Stimulated activated CD4-positive, alpha-beta T cell treated with anti-CD3 and anti-CD28 coated beads, Interleukin-1b, Interleukin-23, amount 100 ng/mL, for 4 hours (primary cell): ENCODE data around the gene PLAAT3.
"Not testable (repeated sequence)": the region's sequence is repeated elsewhere in the genome, so short reads cannot be mapped to it uniquely, and the experiment has no call there.

Source experiments
- DNase-seq, 2 donors: peaks; one replicate each; pipeline ENCODE4 v3.0.0-alpha.2; 2020; ENCODE audit warnings: low read depth in 2 of 2

PLAAT3 gene

DNA sequence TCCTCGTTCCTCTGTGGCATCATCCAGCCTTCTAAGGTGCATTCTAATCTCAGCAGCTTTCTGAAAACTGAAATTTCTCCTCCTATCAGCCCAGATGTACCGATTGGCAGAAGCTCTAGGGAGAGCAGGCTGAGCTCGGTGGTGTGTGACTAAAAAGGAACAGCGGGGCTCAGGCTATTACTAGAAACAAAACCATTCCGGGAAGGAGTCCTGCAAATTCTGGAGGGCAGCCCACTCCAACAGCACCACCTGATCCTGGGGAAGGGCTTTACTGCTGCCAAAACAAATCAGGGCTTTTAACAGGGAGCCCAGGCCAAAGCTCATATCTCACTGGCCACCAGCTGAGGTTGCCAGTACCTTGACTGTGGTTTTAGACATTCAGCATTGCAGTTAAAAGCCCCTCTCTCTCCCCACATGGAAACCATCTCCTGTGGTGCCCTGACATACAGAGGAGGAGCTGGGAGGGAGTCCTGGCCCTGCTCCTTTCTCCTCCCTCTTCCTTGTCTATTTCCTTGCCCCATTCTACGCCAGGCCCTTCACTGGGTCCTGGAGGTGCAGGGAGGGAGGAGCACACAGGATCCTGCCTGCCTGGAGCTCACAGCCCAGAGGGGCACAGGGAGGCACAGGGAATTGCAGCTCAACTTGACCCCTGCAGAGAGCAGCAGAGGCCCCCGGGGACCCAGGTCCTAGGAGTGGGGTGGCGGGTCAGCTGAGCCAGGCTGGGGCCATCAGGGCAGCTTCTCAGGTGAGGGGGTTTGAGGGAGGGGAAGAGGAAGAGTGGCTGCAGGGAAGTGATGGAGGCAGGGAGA lies 76.7 kb downstream of the PLAAT3 start:
- DNase-seq, result no peak

DNA sequence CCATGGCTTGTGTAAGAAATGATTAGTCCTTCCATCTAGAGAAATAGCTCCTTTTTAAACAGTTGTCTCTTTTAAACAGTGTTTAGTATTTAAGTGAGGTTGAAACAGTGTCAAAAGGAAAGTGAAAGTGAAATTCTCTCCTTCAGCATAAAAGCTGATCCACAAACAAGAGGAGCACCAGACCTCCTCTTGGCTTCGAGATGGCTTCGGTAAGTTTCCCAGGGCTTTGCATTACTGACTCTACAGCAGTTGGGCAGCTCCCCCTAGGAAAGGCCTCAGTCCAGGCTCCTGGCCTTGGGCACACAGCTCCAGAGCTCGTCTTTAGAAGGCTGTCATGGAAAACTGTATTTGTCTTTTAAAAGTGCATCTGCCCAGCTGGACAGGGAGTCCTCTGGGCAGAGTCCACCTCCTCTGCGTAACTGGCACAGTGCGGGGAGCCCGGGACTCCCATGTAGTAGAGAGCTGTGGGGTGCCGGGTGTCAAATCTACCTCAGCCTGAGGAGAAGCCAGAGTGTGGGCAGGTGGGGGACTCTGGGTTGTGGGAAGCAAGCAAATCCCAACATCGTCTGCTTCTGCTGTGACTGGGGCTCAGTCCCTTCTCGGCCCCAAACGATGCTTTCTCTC lies 77.5 kb downstream of the PLAAT3 start, which contains the start of gene PLAAT4:
Gene PLAAT4 (plus strand): TSS at position 140 of the 624 bp plus-strand sequence. CDS start 61 bp downstream, at position 201.
- DNase-seq, result peak; percentile 7 to 25

DNA sequence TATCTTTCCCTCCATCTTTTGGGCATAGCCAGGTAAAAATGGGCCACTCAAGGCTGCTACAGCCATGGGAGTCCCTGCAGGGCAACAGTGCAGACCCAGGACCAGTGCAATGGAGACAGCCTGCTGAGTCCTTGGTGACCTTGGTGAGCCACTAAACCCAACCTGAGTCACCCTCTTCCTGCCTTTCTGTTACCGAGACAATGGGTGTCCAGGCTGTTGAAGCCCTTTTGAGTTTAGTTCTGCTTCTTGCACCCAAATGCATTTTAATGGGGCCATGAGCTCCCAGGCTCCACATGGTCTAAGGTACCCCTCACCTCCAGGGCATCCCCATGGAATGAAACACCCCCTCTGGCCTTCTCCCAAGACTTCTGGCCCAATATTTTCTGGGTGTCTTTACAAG lies 78.5 kb downstream of the PLAAT3 start:
- DNase-seq, result no peak

DNA sequence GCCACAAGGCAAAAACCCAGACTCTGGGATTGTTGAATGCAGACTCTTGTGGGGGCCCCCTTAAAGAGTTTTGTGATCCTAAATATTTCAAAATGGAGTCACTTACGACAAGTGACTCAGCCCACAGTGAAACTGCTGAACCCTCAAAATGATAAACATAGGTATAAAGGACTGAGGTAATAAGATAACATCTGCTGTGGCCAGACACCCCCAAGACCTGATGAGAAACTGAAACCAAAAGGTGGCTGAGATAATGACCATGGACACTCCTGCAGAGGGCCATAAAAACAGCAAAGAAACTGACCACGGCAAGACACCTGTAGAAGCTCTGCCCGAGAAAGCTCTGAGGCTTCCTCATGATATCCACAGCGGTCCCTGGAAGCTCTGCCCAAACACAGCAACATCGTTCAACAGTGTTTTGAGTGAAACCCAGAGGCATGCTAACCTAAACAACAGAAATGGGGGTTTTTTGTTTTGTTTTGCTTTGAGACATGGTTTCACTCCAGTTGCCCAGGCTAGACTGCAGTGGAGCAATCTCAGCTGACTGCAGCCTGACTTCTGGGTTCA lies 79.3 kb downstream of the PLAAT3 start:
- no peak for DNase-seq

DNA sequence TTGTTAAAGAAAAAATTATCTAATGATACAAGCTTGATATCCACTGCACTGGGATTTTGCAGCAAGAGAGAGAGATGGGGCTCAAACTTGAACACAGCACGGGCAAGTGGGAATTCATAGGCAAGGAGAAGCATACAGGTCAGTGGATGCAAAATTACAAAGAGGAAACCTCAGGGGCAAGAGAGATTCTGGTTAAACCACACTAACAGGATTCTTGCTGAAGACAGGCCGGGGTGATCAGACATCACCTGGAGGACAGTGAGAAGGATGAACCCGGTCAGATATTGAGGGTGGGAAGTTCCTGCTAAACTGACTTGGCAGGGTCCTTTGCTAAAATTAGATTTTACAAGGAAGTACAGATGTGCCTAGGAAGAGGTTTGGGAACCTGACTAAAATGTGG lies 80.2 kb downstream of the PLAAT3 start:
- DNase-seq, result no peak

DNA sequence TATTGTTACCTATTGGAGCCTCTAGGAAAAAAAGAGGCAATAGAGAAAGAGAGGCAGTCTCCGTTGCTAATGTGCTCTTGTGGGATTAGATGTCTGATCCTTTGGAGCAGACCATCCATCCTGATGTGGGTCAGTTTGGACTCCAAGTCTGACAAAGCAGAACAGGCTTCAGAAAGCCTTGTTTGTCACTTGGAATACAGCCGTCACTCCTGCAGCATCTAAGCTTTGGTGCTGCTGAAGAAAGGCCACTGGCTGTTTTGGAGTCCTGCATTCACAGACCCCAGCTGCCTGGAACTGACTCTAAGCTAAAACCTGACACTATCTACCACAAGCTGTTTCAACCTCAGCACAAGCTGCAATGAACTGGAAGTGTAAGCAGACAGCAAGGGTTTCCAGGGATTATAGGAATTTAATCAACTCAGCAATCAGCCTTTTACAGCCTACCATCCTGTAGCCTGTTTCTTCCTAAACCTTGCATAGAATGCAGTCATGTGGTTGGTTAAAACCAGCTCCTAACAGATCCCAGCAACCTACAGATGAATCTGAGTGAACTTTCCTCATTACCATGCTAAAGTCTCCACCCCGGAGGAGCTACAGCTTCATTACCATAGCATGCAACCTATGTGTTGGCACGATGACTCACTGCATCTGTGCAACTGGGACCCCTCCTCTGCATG lies 81.3 kb downstream of the PLAAT3 start:
- no peak for DNase-seq

DNA sequence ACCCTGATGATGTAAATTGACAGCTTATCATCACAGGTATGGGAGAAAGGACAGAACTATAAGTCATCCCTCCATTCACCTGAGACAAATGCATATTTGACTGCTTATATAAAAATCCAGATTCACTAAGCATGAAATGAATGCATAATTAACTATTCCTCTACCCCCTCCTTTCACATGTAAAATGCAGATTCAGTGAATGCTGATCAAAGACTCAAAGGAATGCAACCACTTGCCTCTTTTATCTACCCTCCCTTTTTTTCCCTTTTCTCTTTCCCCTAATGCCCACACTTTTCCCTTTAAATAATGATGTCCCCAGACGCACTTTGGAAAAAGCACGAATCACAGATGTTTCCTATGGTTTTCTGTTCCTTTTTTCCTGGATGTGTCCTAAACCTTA lies 82.1 kb downstream of the PLAAT3 start:
- no peak for DNase-seq

DNA sequence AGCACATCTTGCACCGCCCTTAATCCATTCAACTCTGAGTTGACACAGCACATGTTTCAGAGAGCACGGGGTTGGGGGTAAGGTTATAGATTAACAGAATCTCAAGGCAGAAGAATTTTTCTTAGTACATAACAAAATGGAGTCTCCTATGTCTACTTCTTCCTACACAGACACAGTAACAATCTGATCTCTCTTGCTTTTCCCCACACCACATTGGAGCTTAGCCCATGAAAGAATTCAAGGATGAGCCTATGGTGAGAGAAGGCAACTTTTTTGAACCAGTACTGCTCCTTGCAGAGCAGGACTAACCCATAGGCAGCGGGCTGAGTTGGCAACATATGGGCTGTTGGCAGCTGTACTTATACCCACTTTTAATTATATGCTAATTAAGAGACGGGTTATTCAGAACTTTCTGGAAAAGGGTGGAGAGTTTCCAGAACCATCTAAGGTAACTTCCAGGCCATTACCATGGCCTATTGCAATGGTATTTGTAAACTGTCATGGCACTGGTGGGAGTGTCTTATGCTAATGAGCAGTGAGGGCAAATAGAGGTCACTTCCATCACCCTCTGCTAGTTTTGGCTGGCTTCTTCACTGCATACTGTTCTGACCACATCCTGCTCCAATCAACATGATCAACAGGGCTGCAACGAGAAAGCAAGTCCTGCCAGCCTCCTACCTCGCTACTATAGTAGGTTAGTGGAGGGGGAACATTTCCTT lies 83.0 kb downstream of the PLAAT3 start:
- DNase-seq, result peak in 1 of 2 donors; percentile 32

DNA sequence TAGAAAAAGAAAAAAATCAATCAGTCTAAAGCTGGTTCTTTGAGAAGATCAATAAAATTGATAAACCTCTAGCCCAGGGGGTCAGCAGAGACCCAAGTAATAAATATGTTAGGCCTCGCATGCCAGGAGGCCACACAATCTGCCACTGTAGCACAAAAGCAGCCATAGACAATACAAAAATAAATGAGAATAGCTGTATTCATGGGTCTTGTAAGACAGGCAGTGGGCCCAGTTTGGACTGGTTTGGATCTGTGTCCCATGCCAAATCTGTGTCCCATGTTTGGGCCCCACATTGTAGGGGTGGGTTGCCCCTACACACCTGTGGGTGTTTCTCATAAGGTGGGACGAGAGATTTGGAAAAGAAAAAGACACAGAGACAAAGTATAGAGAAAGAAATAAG lies 84.2 kb downstream of the PLAAT3 start:
- DNase-seq, result no peak

DNA sequence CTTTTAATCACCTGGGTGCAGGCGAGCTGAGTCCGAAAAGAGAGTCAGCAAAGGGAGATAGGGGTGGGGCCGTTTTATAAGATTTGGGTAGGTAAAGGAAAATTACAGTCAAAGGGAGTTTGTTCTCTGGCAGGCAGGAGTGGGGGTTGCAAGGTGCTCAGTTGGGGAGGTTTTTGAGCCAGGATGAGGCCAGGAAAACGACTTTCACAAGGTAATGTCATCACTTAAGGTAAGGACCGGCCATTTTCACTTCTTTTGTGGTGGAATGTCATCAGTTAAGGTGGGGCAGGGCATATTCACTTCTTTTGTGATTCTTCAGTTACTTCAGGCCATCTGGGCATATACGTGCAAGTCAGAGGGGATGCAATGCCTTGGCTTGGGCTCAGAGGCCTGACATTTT lies 84.9 kb downstream of the PLAAT3 start:
- DNase-seq, result not testable (repeated sequence)

DNA sequence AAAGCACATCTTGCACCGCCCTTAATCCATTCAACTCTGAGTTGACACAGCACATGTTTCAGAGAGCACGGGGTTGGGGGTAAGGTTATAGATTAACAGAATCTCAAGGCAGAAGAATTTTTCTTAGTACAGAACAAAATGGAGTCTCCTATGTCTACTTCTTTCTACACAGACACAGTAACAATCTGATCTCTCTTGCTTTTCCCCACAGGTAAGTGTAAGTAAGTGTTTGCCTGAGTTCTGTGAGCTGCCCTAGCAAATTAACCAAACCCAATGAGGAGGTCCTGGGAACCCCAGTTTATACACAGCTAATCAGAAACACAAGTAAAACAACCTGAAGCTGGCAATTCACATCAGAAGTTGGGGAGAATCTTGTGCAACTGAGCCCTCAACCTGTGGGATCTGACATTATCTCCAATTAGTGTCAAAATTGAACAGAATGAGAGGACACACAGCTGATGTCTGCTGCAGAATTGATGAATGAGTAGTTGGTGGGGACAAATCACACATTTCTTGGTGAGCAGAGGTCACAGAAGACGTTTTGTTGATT lies 85.4 kb downstream of the PLAAT3 start:
- DNase-seq, result not testable (repeated sequence)

DNA sequence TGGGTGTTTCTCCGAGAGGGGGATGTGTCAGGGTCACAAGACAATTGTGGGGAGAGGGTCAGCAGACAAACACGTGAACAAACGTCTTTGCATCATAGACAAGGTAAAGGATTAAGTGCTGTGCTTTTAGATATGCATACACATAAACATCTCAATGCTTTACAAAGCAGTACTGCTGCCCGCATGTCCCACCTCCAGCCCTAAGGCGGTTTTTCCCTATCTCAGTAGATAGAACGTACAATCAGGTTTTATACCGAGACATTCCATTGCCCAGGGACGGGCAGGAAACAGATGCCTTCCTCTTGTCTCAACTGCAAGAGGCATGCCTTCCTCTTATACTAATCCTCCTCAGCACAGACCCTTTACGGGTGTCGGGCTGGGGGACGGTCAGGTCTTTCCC lies 86.1 kb downstream of the PLAAT3 start:
- DNase-seq, result not testable (repeated sequence)

DNA sequence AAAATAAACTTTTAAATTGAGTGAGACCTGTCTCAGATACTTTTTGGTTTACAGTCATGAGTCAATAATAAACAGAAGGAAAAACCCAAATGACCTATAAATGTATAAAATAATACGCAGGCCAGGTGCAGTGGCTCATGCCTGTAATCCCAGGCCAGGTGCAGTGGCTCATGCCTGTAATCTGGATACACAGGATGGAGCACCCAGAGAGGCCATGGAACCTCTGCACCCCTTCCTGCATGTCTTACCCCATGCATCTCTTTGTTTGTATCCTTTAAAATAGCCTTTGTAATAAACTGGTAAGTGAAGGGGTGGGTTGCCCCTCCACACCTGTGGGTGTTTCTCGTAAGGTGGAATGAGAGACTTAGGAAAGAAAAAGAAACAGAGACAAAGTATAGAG lies 86.6 kb downstream of the PLAAT3 start:
- no peak for DNase-seq
